ENCODE data around the gene BBOF1.

- no peak for TF ChIP-seq CTCF (IDR thresholded peaks at IDR 0.05; ENCODE audit: low read length)
- no peak for TF ChIP-seq EZH2 (optimal IDR thresholded peaks at IDR 0.05; ENCODE audit: low read depth, low read length)
Observed at GRCh38 chr14:74029136-74029535, 10.0 kb downstream of the BBOF1 start.

Measured in MM.1S (cell line).